T-helper 9 cell (primary cell): ENCODE results near the gene SLC29A1.

ENCODE experiments used
- DNase-seq: peaks from one replicate; pipeline ENCODE4 v3.0.0-alpha.2; 2020

Gene SLC29A1

DNA sequence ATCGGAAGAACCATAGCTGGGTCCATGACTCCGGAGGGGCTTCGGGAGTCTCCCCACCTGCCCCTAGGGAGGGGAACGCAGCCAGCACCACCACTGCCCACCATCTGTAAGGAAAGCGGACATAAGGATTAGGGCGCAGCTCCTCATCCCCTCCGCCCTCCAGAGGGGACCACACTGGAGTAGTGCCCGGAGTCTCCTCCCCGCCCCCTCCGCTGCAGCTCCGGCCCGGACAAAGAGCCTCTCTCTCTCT, 33.3 kb downstream of the SLC29A1 start:
- DNase-seq, result no peak

DNA sequence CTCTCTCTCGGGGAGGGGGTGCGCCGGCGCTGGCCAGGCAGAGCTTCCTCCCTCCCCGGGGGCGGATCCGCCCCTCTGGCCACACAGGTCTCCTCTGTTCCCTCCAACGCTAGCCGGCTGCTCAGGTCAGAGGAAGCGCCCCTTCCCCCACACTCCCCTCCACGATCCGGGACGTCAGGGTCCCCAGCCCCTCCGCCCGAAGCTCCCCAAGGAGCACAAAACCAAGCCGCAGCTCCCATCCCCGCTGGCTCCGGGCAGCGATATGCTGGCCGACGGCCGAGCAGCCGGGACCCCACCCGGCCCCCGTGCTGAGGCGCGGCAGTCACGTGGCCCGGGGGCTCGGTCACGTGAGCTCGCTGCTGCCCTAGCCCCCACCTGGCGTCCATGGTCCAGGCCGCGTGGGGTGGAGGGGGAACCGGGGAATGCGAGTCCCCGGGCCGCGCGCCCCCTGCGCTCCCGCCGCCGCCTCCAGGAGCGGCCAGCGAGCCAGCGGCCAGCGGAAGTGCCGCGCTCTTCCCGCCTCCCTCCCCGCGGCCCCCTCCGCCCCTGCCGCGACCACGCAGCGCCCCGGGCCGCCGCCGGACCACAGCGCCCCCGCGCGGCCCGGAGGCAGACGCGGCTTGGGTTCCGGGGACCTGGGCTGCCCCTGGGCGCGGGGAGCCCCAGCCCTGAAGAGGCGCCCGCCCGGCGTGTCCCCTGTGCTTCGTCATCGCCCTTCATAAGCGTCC, 33.8 kb downstream of the SLC29A1 start, which contains the start of gene SLC35B2:
TSS of gene SLC35B2 (minus strand) at position 504 of the 728 bp plus-strand sequence. CDS start at position 386, 118 bp downstream.
- DNase-seq, result peak; percentile 57

DNA sequence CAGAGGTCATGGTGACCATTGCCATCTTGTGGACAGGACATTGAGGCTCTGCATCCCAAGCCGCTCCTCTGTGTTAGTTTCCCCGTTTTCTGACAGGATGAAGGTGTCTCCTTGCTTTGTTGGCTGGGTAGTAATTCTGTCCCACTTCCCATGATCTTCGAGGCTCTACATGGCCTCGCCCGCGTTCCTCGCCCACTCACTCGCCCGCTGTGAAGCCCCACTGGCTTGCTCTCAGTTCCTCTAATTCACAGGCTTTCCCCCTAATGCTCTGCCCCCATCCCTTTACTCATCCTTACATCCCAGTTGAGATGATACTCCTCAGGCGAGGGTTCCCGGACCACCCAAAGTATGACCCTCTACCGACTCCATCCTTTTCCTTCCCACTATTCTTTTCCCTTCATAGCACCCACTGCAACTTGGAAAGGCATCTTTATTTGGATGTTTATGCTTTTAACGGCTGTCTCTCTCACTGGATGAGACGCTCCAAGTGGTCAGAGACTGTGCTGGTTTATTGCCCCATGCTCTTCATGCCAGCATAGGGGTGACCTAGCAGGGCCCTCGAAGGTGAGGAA, 34.4 kb downstream of the SLC29A1 start:
- DNase-seq, result no peak

DNA sequence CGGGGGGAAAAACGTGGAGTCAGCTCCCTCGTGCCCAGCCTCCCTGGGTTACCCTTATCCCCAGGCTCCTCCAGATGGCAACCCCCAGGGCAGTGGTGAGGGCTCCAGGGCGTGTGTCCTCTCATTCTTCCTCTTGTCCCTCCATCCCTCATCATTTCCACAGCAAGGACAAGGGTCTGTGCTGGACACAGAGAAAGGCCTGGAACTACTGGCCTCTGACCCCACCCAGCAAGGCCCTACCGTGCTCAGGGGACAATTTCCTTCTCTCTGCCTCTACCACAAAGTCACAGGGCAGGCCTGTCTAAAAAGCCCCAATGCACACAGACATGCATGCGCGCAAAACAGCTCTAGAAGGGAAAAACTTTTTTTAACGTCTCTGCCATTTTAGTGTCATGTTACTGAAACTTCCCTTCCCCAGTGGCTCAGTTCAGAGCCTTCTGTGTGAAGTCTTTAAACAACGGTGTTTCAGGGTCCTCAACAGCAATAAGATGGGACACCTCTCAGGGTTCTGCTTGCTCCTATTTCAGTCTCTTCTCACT, 35.0 kb downstream of the SLC29A1 start:
- DNase-seq, result no peak

DNA sequence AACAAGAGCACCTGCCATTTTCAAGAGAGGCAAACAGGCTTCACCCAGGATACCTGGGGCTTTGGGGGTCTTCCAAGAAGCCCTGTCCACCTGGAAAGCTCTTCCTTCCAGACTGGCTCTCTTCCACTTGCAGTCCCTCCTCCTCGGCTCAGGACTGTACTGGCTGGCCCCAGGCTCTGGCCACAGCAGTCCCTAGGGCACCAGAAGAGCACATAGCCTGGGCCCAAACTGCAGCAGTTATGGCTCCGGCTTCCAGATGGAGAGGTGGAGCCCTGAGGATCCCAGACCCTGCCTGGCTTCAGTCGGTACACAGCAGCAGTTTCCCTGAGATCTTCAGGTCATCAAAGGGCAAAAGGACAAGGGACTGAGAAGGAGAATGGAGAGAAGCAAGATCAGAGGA, 35.5 kb downstream of the SLC29A1 start:
- DNase-seq, result no peak

DNA sequence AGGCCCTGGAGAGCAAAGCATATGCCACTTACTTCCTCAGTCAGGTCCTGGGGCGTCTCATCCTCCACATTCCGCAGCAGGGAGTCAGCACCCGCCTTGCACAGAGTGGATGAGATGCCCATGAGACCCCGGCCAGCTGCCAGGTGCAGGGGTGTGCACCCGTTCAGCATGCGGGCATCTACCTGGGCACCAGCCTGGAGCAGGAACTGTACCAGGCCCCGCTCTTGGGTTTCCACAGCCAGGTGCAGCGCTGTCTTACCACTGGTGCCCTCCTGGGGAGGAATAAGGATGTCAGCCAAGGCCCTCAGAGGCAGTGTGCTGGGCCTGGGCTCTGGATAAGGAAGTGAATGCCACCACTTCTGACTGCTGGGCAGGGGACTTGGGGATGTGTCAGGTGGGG, 36.6 kb downstream of the SLC29A1 start:
- DNase-seq, result no peak

DNA sequence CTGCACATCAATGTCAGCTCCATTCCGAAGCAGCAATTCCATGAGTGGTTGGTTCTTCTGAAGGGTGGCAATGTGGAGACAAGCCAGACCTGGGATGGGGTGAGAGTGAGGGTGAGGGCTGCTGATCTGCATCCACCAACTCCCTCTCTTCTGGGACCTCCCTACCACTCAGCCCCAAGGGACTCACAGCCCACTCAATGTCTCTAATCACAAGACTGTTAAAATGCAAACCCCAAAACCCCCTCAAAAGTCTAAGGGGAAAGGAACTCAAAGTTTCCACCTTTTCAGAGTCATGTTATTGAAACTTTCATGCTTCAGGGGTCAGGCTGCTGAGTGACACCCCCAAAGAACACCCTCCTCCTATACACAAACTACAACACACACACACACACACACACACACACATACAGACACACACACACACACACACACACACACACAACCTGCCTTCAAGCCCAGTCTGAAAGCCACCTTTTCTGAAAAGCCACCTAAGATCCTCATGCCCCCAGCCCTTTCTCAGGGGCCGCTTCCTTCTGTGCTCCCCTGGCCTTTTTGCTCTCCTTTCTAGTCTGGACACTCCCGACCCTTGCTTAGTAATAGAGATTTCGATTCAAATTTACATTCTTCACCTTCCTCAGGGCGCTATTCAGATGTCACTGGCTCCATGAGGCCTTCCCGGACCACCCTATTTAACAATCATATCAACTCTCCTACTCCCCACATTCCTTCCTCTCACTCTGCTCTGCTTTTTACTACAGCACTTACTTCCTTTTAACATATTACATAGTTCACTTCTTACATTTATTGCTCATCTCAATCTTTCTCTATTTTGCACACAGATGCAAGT, 37.3 kb downstream of the SLC29A1 start:
- no peak for DNase-seq

DNA sequence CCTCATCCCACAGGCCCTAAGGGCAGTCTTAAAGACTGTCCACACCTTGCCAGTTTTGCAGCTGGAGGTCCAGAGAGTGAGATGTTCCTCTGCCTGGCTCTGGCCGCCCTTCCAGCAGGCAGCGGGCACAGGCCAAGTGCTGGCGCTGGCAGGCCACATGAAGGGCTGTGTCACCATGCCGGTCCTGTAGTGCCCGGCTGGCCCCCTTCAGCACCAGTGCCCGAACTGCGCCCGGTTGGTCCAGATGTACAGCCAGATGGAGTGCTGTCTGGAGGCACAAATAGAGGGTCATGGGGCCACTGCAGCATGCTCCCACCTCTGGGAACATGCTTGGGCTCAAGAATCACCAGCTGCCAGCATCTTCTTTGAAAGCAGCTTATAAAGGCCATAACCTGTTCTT, 38.2 kb downstream of the SLC29A1 start:
- DNase-seq, result no peak

DNA sequence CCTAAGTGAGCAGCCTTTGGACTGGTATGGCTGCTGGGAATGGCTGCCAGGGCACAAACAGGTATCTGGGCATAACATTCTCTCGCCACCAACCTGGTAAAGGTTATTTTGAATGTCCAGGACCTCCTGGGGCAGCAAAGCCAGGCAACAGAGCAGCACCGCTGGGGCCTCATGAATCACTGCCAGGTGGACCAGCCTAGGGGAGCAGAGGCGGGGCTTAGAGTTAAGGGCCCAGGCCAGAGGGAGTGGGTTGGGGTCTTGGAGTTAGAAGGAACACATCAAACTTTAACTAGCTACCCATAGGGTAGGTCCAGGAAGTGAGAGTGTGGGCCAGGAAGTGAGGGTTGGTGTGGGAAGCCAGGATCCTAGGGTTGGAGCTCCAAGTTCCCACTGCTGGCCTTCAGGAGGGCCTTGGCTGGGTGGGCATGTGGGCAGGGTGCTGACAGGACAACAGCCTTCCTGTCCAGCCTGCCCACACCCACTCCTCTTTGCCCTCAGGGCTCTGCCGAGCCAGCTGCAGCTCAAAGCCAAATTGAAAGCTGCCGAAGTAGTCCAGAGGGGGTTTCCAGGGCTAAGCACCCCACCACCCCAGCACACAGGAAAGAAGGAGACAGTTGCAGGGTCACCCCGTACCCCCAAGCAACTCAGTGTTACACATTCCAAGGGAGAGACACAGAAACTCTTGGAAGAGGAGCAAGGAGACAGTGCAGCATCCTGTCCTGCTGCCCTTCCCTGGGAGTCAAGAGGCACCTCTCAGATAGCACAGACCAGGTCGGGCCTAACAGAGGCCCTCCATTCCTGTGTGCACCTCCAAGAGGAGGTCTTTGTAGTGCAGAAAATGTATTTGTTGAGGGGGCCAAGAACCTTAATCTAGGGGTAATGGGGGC, 39.3 kb downstream of the SLC29A1 start:
- no peak for DNase-seq

DNA sequence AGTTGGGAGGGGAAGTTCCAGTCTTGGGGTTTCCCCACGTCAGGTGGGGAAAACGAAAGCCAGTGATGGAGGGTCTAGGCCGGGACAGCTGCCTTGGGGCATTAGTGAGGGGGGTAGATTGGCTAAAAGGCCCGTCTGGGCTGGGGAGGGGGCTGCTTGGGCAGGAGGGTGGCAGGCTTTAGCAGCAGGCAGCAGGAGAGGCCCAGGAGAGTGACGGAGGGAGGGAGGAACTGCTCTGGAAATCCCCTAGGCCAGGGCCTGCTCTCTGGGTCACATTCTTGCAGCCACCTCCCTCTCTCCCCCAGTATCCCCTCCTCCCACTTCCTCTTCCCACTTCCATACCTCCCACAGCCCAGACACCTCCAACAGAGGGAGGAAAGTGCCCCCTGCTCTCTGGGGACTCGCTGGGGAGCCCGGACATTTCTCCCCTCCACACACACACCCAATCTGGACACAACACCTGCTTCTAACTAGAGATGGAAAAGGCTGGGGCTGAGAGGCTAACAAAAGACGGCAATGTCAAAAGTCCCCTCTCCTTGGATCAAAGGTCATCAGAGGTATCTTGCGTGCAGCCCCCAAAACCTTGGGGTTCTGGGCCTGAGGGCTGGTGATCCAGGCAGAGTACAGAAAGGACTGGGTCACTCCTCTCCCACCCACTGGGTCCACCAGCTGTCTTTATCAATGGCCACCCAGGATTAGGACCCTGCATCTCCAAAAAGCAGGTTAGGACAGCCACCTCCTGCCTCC, 40.1 kb downstream of the SLC29A1 start:
- DNase-seq, result peak; percentile 32

DNA sequence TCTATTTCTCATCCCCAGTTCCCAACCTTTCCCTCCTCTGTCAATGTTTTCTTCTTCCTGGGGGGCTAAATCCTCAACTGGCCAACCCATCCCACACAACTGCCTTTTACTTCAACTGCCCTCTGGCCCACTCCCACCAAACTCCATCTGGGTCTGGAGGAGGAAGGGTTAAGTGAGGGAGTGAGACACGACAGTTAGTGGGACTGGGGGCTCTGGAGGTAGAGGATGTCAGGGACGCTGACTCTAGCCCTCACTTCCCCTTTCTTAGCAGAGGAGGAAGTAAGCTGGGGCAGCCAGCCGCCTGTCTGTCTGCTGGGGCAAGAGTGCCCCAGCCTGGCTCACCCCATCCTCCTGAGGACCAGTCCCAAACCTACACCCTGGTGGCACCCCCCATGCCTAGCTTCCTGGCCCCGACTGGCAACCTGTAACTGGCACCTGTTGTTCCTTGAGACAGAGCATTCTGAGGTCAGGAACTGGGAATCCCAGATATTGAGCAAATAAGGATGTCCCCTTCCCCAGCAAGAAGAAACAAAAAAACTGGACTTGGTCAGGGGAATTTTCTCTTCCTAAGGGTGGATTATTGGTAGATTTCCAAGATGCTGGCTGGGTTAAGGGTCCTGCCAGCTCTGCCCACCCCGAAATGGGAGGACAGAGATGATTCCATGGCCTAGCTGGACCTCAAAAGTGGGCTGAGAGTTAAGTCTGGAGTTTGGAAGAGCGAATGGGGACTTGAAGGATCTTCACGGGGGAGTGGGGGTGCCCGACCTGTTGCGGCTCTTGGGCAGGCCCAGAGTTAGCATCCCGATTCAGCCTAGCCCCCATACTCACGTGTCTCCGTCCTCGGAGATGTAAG, 41.0 kb downstream of the SLC29A1 start:
- DNase-seq, result peak; percentile 34

DNA sequence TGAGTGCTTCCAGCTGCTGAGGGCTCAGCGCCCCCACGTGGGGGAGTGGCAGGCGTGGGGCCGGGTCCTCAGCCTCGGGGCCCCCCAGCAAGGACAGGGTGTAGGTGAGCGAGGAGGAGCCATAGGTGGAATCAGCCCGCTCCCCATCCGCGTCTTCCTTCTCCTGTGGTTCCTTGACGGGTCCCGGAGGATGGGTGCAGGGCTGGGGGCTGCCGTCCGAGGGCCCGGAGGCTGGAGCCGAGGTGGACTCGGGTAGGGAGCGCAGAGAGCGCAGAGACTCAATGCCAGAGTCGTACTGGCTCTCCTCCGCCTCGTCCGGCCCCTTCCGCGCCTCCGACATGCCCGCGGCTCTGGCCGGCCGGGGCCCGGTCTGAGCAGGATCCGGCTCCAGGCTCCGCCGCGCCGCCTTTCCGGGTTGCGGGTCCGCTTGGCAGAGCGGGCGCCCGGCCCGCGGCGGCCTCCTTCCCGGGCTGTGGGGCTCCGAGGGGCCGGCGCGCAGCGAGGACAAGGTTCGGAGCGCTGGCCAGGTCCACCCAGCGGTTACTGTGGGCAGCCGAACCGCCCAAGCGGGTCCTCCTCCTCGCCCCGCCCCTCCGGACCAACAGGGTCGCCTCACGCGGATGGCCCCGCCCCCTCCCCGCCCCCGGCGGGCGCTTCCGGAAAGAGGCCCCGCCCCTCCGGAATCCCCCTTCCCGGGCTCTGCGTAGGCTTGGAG, 41.8 kb downstream of the SLC29A1 start, which contains the start of gene NFKBIE:
TSS of gene NFKBIE (minus strand) at position 545 of the 715 bp plus-strand sequence. CDS start at position 340, 205 bp downstream.
- peak; percentile 96 for DNase-seq

DNA sequence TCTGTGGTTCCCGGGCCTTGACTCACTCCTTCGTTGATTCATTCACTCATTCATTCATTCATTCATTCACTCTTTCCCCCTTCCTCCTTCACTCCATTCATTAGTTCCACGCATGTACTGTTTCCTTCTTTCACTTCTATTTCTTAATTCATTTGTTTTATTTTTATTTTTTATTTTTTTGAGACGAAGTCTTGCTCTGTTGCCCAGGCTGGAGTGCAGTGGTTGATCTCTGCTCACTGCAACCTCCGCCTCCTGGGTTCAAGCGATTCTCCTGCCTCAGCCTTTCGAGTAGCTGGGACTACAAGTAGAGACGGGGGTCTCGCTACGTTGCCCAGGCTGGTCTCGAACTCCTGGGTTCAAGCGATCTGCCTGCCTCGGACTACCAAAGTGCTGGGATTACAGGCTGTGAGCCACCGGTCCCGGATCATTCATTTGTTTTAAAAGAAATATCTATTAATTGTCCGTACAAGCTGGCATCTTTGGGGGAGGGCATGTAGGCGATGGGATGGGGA, 42.4 kb downstream of the SLC29A1 start:
- no peak for DNase-seq

DNA sequence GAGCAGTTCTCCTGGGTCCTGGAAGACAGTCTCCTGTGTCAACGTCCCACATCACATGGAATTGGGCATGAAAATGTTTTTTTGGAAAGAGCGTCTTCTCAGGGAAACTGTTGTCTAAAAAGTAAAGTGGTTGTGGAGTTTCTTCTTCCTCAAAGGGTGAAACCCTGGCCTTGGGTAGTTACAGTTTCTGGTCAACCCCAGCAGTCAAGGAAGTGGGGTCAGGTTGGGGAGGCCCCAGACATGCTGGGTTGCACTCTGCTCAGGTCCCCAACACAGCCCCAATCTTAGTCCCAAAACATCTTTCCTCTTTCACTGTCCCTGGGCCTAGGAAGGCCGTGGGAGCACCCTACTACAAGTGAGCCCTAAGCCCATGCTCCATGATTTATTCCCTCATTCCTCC, 43.0 kb downstream of the SLC29A1 start:
- DNase-seq, result no peak

DNA sequence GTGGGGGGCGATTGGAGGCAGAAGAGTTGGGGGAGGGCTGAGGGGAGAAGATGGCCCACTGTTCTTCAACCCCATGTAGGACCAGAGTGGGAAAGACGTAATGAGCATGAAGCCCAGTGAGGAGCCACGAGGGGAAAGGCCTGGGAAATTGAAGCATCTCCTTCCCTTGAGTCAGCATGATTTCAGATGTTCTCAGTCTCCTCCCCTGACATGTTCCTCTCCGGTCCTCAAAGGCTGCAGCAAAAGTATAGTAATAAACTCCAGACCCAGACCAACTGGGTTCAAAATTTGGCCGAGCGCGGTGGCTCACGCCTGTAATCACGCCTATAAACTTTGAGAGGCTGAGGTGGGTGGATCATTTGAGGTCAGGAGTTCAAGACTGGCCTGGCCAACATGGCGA, 43.9 kb downstream of the SLC29A1 start:
- no peak for DNase-seq

DNA sequence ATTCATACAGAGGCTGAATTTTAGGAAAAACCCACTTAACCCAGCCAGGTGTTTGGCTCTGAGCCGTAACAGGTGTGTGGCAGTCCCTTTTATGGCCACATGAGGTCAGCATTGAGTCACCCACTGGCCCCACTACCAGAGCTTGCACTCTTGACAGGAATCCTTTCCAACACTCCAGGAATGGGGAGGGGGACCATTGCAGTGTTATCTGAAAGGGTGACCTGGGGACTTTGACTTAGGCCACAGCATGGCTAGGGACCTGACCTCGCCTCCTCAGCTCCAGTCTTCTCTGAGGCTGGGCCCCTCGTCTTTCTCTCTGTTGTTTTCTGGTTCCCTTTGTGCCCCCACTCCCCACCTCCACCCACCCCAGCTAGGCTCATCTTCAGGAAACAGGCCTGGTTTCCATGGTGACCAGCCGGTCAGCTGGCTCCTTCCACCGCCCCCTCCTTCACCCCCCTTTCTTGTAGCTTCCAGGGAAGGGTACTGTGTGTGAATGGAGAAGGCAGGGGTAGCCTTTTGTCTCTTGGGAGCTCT, 44.8 kb downstream of the SLC29A1 start:
- peak; percentile 52 for DNase-seq

DNA sequence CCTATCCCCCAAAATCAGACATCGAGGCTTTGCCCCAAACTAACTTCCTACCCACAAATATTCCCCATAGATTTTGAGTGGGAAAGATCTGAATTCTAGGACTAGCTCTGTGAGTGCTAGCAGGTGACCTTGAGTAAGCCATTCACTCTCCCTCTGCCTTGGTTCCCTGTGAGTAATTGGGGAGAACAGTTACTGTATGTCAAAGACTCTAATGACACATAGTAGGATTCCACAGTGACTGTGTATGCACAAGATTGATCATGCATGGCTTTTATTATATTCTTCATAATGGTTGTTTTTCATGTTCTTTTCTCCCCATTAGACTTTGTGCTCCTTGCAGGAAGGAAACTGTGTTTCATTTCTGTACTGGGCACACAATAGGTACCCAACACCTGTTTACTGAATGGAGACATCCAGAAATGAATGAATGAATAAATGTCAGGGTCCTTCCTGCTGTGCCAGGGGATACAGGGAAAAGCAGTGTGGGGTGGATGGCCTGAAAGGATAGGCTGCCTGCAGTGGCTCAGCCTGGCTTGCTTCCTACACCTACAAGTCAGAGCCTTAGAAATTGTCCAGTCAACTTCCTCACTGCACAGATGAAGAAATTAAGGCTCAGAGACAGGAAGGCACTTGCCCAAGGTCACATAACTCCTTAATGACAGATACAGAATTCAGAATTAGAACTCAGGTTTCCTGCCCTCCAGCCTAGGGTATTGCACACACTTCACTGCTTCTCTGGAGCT, 46.0 kb downstream of the SLC29A1 start:
- no peak for DNase-seq

DNA sequence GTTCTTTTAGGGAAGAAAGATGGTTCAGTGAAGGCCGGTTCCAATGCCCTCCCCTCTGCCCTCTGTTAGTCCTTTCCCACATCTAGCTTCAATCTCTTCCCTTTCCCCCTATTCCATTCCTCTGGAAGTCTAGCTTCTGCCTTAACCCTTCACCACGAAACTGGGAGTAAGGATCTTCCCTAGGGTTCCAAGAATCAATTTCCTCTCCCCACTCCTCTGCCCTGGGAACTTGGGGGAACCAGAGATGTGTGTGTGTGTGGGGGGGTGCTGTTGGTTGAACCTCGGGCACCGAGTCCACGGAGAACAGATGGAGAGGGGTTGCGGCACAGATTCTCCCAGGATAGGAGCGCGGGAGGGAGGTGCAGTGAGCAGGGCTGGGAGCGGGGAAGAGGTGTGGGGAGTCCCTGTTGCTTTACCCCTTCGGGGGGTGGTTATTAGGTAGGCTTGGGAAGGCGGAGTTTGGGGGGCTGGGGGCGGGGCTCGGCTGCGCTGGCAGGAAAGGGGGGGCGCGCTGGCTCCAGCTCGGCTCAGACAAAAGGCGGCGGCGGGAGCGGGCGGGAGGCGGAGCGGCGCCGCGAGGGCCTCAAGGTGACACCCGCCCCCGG, 46.6 kb downstream of the SLC29A1 start, which contains the start of gene TMEM151B:
TSS of gene TMEM151B (plus strand) at position 530 of the 605 bp plus-strand sequence. CDS start 293 bp downstream, outside the sequence.
- peak; percentile 23 for DNase-seq
